Measurements from ENCODE around the gene MESD.

Gene MESD

GRCh38 chr15:80913541-80913940, 76.1 kb downstream of the MESD start:
- H3K4me3 ChIP-seq (ENCODE audit: low read depth, low read length), result no peak overlapping the region

DNA sequence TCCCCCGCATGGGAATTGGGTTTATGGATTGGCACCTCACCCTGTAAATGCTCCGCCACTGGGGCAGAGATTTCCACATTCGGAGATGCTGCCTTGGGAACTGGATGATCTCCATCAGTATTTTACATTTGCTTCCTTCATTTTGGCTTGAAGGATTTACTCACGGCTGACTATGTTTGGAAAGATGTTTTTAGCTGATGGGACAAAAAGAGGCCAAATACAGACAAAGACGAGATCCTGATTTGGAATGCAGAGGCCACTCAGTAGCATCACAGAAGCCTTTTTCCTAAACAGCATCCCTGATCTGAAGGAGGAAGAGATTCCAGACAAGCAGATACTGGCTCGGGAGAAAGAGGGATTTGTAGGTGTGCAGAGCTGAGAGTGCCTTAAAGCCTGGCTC, 76.9 kb downstream of the MESD start:
- no peak overlapping the region for H3K4me3 ChIP-seq (ENCODE audit: low read depth, low read length)

DNA sequence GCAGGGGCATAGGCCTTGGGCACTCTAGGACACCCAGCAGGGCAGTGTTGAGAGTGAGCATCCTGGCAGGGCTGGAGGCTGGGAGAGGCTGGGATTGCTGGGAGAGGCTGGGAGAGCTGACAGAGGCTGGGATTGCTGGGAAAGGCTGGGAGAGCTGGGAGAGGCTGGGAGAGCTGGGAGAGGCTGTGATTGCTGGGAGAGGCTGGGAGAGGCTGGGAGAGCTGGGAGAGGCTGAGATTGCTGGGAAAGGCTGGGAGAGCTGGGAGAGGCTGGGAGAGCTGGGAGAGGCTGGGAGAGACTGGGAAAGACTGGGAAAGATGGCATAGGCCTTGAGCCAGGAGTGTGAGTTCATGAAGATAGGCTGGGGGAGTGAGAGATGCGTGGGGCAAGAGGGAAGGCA, 77.8 kb downstream of the MESD start:
- no peak overlapping the region for H3K4me3 ChIP-seq (ENCODE audit: low read depth, low read length)

- no peak overlapping the region for H3K4me3 ChIP-seq (ENCODE audit: low read depth, low read length)
Observed at GRCh38 chr15:80906159-80906766, 83.4 kb downstream of the MESD start.

GRCh38 chr15:80904998-80905397, 84.6 kb downstream of the MESD start:
- no peak overlapping the region for H3K4me3 ChIP-seq (ENCODE audit: low read depth, low read length)

DNA sequence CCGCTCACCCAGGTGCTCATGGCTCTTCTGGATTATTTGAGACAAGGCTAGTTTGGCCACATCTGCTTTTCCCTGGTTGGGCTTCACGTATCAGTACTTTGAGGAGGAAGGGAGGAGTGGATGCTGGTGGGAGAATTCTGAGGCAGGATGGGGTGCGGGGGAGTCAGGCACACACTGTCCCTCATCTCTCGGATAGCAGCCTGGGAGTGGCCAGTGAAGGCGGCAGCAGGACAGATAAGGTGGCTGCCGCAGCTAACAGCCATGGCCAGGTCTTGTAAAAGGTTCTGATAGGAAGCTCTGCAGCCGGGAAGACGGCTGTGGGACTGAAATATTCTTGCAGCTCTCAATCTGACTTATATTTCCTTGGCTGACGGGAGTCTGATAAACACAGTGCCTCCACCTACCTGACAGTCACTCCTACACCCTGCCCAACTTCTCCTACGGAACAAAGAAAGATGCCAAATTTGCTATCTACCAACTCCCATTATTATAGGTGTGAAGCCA, 87.3 kb downstream of the MESD start:
- no peak overlapping the region for H3K4me3 ChIP-seq (ENCODE audit: low read depth, low read length)

DNA sequence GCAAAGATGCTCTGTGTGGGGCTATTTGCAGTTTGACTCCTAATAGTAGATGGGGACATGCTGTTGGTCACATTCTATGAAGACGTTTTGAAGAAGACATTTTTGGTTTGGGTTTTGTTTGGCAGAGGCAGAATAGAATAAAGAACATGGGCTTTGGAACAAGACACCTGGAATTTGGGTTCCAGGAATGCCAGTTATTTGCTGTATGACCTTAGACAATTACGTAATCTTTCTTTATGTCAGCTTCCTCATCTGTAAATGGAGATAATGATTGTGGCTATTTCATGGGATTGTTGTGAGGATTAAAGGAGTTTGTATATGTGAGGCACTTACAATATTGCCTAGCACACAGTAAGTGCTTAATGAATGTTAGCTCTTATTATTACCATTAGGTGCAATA, 91.6 kb downstream of the MESD start:
- no peak overlapping the region for H3K4me3 ChIP-seq (ENCODE audit: low read depth, low read length)

Data from iPS-11a (cell line).